HFF-Myc (cell line): ENCODE data around the gene CD22.

Source experiments
- DNase-seq: peaks from one replicate; pipeline ENCODE4 v3.0.0-alpha.2; 2011; ENCODE audit warnings: low read depth; ENCODE audit errors: extremely low read depth
- H3K4me3 ChIP-seq: replicated peaks from 2 replicates; pipeline ENCODE4 v1.5.1; 2011; ENCODE audit warnings: low read depth, mild to moderate bottlenecking, control low read depth, low read length
- CTCF ChIP-seq: IDR thresholded peaks from 2 replicates; pipeline ENCODE4 v1.5.1; 2012; ENCODE audit warnings: mild to moderate bottlenecking, low read depth, low read length, control low read depth; ENCODE audit errors: missing control alignments

CD22 gene

GRCh38 chr19:35308910-35309309 lies 20.1 kb upstream of the CD22 start:
- H3K4me3 ChIP-seq = no peak overlapping the region
- no peak for TF ChIP-seq CTCF
- no peak for DNase-seq

DNA sequence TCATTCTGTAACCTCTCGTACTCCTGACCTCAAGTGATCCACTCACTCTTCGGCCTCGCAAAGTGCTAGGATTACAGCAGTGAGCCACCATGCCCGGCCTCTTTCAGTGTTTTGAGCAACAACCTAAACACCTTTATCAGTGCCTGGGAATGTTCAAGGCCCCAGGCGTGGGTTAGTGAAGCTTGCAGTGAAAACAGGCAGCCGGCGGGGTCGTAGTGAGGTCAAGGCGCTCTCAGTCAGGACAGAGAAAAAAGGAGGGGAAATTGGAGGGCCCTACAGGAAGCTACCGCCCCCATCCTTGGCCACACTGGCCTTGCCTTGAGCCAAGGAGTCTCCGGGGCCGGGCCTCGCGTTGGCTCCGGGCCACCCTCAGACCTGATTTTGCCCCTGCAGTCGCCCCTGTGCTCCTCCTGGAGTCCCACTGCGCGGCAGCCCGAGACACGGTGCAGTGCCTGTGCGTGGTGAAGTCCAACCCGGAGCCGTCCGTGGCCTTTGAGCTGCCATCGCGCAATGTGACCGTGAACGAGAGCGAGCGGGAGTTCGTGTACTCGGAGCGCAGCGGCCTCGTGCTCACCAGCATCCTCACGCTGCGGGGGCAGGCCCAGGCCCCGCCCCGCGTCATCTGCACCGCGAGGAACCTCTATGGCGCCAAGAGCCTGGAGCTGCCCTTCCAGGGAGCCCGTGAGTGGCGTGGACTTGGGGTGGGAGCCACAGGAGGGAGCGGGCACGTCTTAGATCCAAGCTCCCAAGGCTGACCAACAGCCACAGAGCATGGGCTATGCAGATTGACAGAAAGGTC lies 19.3 kb upstream of the CD22 start:
- no peak for DNase-seq
- TF ChIP-seq CTCF = no peak
- no peak overlapping the region for H3K4me3 ChIP-seq

DNA sequence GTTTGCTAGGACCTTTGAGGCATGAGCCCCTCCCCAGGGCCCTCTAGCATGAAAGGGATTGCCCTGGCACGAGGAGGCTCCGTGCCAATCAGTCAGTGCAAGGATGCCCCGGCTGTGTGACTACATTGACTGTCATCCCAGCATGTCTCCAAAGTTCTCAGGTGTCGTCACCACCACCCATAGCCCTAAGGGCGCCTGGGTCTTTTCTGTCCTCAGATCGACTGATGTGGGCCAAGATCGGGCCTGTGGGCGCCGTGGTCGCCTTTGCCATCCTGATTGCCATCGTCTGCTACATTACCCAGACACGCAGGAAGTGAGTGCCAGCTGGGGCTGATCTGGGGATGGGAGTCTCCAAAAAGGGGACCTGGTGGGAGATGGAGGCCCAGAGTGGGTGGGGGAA lies 18.7 kb upstream of the CD22 start:
- no peak overlapping the region for H3K4me3 ChIP-seq
- no peak for DNase-seq
- no peak for TF ChIP-seq CTCF

- H3K4me3 ChIP-seq = no peak overlapping the region
- no peak for TF ChIP-seq CTCF
- DNase-seq = no peak
These were observed 18.0 kb upstream of the CD22 start for GRCh38 chr19:35310811-35311465.

DNA sequence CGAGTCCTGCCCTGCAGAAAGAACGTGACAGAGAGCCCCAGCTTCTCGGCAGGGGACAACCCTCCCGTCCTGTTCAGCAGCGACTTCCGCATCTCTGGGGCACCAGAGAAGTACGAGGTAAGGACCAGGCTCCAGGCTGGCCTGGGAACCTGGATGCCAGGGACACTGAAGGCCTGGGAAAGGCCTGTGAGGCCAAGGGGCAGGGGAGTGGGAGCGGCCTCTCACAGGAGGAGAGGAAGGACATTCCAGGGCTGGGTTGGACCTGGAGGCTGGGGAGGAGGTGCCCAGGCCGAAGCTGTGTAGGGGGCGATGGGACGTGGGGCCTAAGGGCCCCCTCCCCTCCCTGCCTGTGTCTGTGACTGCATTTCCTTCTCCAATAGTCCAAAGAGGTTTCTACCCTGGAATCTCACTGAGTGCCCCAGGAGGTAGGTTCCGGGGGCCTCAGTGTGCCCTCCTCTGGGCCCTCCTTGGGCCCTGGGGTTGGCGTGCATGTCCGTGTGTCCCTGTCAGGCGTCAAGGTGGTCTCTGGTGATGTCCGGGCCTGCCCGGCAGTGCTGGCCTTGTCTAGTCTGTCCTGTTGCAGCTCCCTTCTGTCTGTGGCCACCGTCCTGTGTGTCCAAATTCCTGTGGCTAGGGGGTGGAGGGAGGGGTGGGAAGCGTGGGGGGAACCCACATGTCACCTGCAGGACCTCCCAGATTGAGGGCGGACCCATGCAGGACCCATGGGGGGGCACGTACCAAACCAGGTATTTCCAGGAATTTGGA lies 16.9 kb upstream of the CD22 start:
- H3K4me3 ChIP-seq = no peak overlapping the region
- TF ChIP-seq CTCF = no peak
- no peak for DNase-seq

DNA sequence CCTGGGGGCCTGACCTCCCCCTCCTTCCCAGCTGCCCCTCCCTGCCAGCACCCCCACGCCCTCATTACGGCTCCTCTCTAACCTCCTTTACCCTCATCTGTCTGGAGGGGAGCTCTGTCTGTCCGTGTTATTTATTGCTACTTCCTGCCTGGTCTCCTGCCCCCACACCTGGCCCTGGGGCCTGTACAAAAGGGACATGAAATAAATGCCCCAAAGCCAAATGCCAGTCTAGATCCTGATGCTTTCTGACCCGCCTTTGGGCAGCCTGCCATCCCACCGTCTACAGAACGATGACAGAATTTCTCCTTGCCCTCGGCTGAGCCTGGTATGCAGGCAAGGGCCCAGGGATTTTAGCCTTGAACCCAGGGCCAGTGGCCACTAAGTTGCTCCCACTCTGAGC lies 15.4 kb upstream of the CD22 start:
- TF ChIP-seq CTCF = no peak
- no peak for DNase-seq
- no peak overlapping the region for H3K4me3 ChIP-seq
